Ovary (tissue), 3 donors: Measurements from ENCODE around the gene PLCL1.

Experiments used
- EP300 ChIP-seq: sonication (generic); formaldehyde crosslinking; IDR thresholded peaks from one replicate; pipeline ENCODE4 v1.6.1; 2017; ENCODE audit warnings: antibody characterized with exemption
- TF ChIP-seq, protein P1 (sequence below), 3 donors: fragments of 450-650 bp in 2 of 3; fragments of 200-600 bp in 1 of 3; IDR thresholded peaks; one replicate each; pipeline versions ENCODE4 v1.5.1 to v1.8.0; 2016 to 2022; ENCODE audit warnings: antibody characterized with exemption in 3 of 3, mild to moderate bottlenecking in 1 of 3
- donor health status: DM: no; HTN: no; CAD: no.

DNA sequence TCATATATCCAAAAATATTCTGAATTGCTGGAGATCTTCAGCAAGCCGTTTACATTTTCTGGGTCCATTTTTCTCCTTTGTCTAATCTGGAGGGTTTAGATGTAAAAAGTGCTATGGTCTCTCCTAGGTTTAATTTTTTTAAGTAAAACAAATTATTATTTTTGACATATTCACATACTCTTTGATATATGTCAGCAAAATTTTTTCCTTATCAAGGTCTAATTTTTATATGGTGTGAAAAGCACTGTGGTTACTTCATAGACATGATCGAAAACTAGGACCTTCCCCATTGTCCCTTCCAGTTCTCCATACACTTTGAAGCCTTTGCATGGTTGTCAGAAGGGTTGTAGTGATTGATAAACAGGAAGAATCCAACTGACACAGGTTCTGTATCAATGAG is 168.2 kb downstream of the PLCL1 start:
- no peak for TF ChIP-seq EP300
- TF ChIP-seq, protein P1, sequence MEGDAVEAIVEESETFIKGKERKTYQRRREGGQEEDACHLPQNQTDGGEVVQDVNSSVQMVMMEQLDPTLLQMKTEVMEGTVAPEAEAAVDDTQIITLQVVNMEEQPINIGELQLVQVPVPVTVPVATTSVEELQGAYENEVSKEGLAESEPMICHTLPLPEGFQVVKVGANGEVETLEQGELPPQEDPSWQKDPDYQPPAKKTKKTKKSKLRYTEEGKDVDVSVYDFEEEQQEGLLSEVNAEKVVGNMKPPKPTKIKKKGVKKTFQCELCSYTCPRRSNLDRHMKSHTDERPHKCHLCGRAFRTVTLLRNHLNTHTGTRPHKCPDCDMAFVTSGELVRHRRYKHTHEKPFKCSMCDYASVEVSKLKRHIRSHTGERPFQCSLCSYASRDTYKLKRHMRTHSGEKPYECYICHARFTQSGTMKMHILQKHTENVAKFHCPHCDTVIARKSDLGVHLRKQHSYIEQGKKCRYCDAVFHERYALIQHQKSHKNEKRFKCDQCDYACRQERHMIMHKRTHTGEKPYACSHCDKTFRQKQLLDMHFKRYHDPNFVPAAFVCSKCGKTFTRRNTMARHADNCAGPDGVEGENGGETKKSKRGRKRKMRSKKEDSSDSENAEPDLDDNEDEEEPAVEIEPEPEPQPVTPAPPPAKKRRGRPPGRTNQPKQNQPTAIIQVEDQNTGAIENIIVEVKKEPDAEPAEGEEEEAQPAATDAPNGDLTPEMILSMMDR (IDR thresholded peaks at IDR 0.05), result no peak
